CD4-positive, alpha-beta T cell treated with Interleukin-4 for 1 hour (primary cell): ENCODE results near the gene HSF5.
"Not testable (repeated sequence)": the region's sequence is repeated elsewhere in the genome, so short reads cannot be mapped to it uniquely, and the experiment has no call there.

Source experiments
- DNase-seq, 2 donors: peaks; one replicate each; pipeline ENCODE4 v3.0.0-alpha.2; 2020 to 2022

The HSF5 gene

GRCh38 chr17:58516644-58517377 lies 28.6 kb upstream of the HSF5 start:
- no peak for DNase-seq

- no peak for DNase-seq
Measured at GRCh38 chr17:58515286-58515685, 27.1 kb upstream of the HSF5 start.

- DNase-seq, result no peak
Measured at GRCh38 chr17:58514770-58515157, 26.6 kb upstream of the HSF5 start.

- DNase-seq, result peak; percentile 68 to 78
Measured at GRCh38 chr17:58513965-58514769, 26.0 kb upstream of the HSF5 start, which contains the start of gene MTMR4. Gene MTMR4, minus strand, starts transcription at chr17:58514638. Its CDS starts 231 bp downstream, at chr17:58514407.

GRCh38 chr17:58513267-58513964 lies 25.2 kb upstream of the HSF5 start:
- peak in 1 of 2 donors; percentile 36 for DNase-seq

- no peak for DNase-seq
Measured at GRCh38 chr17:58510075-58510474, 21.9 kb upstream of the HSF5 start.

- DNase-seq, result no peak
Measured at GRCh38 chr17:58508341-58509067, 20.3 kb upstream of the HSF5 start.

GRCh38 chr17:58507123-58507634 lies 19.0 kb upstream of the HSF5 start:
- peak in 1 of 2 donors; percentile 30 for DNase-seq

GRCh38 chr17:58506354-58507080 lies 18.3 kb upstream of the HSF5 start:
- no peak for DNase-seq

GRCh38 chr17:58504826-58505351 lies 16.7 kb upstream of the HSF5 start:
- peak in 1 of 2 donors; percentile 31 for DNase-seq

GRCh38 chr17:58503866-58504265 lies 15.7 kb upstream of the HSF5 start:
- DNase-seq, result no peak

GRCh38 chr17:58503134-58503533 lies 14.9 kb upstream of the HSF5 start:
- DNase-seq, result not testable (repeated sequence)

GRCh38 chr17:58501451-58501850 lies 13.2 kb upstream of the HSF5 start:
- no peak for DNase-seq

- DNase-seq, result no peak
Measured at GRCh38 chr17:58498177-58498828, 10.1 kb upstream of the HSF5 start.

- no peak for DNase-seq
Measured at GRCh38 chr17:58493506-58493905, 5.3 kb upstream of the HSF5 start.

GRCh38 chr17:58492238-58493121 lies 4.3 kb upstream of the HSF5 start:
- no peak for DNase-seq

- DNase-seq, result no peak
Measured at GRCh38 chr17:58491510-58492045, 3.4 kb upstream of the HSF5 start.

GRCh38 chr17:58488428-58488890 lies 251 bp upstream of the HSF5 start:
- no peak for DNase-seq

GRCh38 chr17:58484600-58484999 lies 3.6 kb downstream of the HSF5 start:
- DNase-seq, result no peak
